Endodermal cell (in vitro differentiated cells): ENCODE measurements around the gene GPSM1. TPM values are rescaled to one million over a fixed set of nuclear protein-coding genes. Genes with fewer than 3 reads are reported as not detected.
"Not testable (repeated sequence)": the region's sequence is repeated elsewhere in the genome, so short reads cannot be mapped to it uniquely, and the experiment has no call there.

Experiments used
- DNase-seq: peaks from one replicate; pipeline ENCODE4 v3.0.0-alpha.2; 2017
- H3K27ac ChIP-seq: 2 replicates; pipeline ENCODE4 v1.5.1; 2013; ENCODE audit warnings: mild to moderate bottlenecking, low read depth, low read length, moderate library complexity
- H3K27me3 ChIP-seq: 2 replicates; pipeline ENCODE4 v1.6.1; 2013; ENCODE audit warnings: mild to moderate bottlenecking, low read length, moderate library complexity; ENCODE audit not compliant: insufficient read depth, control insufficient read depth, poor library complexity, severe bottlenecking
- H3K36me3 ChIP-seq: 2 replicates; pipeline ENCODE4 v1.7.0; 2013; ENCODE audit warnings: mild to moderate bottlenecking, low read length, moderate library complexity; ENCODE audit not compliant: control insufficient read depth, insufficient read depth
- H3K4me1 ChIP-seq: one replicate; pipeline ENCODE4 v1.7.0; 2013; ENCODE audit warnings: low read length; ENCODE audit not compliant: control insufficient read depth, insufficient read depth
- H3K4me3 ChIP-seq: 2 replicates; pipeline ENCODE4 v1.5.1; 2013; ENCODE audit warnings: mild to moderate bottlenecking, low read length, moderate library complexity
- H3K9ac ChIP-seq: 2 replicates; pipeline ENCODE4 v1.6.1; 2013; ENCODE audit warnings: mild to moderate bottlenecking, low read length, moderate library complexity; ENCODE audit not compliant: poor library complexity, severe bottlenecking; ENCODE audit errors: extremely low read depth
- H3K9me3 ChIP-seq: 2 replicates; pipeline ENCODE4 v1.6.1; 2013; ENCODE audit warnings: mild to moderate bottlenecking, low read length, moderate library complexity; ENCODE audit not compliant: control insufficient read depth
- H3K27ac Mint-ChIP-seq: 2 replicates; pipeline ENCODE4 v1.8.0; 2020; ENCODE audit warnings: mixed read lengths
- H3K27me3 Mint-ChIP-seq: 2 replicates; pipeline ENCODE4 v1.8.0; 2021; ENCODE audit warnings: mild to moderate bottlenecking, mixed read lengths; ENCODE audit not compliant: insufficient read depth
- H3K36me3 Mint-ChIP-seq: 2 replicates; pipeline ENCODE4 v1.8.0; 2020; ENCODE audit warnings: low read depth, mixed read lengths
- H3K4me1 Mint-ChIP-seq: 2 replicates; pipeline ENCODE4 v1.8.0; 2020; ENCODE audit warnings: mixed read lengths
- H3K4me3 Mint-ChIP-seq: 2 replicates; pipeline ENCODE4 v1.8.0; 2020; ENCODE audit warnings: mild to moderate bottlenecking, moderate library complexity, mixed read lengths
- H3K9me3 Mint-ChIP-seq: 2 replicates; pipeline ENCODE4 v1.8.0; 2020; ENCODE audit warnings: mild to moderate bottlenecking, mixed read lengths
- WGBS, 2 experiments: methylation state at CpG; one replicate each; pipeline versions ENCODE4 v1.1.5 to v1.1.7; 2013; ENCODE audit warnings: missing lambda C conversion rate in 2 of 2, mixed read lengths in 1 of 2; ENCODE audit not compliant: insufficient coverage in 1 of 2, insufficient read length in 1 of 2; 5-methylcytosine and 5-hydroxymethylcytosine counted together
- total RNA-seq, 2 donors: library from RNA; stranded (reverse); fragmentation: NEBNext Ultra II Directional in 1 of 2; extraction: Animal tissue kit (Norgen Biotek cat#: 25700) in 1 of 2; gene quantifications; 2 replicates in 1 of 2; 3 replicates in 1 of 2; pipeline ENCODE4 v1.2.1, GENCODE V29; 2021
- TF ChIP-seq, protein P1 (sequence below): fragments of 200-600 bp; sonication (generic); conservative IDR thresholded peaks from 2 replicates; pipeline ENCODE4 v1.5.0; 2021; ENCODE audit warnings: antibody characterized with exemption, mild to moderate bottlenecking

The GPSM1 gene
- total RNA-seq, 2 donors from 2014 or later, result 37.2 to 38.6 TPM

- WGBS, 2 experiments, result 94 to 96% methylated on average over 10 to 14 of the region's 14 CpGs
- Histone ChIP-seq H3K27ac (no peak overlapping the region), H3K4me3 (no peak overlapping the region), H3K27me3 (no peaks in the 10 kb centered on the region), H3K9me3 (no peaks in the 10 kb centered on the region), H3K36me3 (peaks cover 47% of the 10 kb centered on the region), H3K4me1 (no peaks in the 10 kb centered on the region), H3K9ac (no peak overlapping the region)
- Mint-ChIP-seq H3K4me3 (no peak overlapping the region), H3K27me3 (no peaks in the 10 kb centered on the region), H3K4me1 (peaks cover 11% of the 10 kb centered on the region), H3K36me3 (peaks cover 49% of the 10 kb centered on the region), H3K9me3 (no peaks in the 10 kb centered on the region), H3K27ac (no peak overlapping the region)
- no peak for DNase-seq
- TF ChIP-seq, protein P1, sequence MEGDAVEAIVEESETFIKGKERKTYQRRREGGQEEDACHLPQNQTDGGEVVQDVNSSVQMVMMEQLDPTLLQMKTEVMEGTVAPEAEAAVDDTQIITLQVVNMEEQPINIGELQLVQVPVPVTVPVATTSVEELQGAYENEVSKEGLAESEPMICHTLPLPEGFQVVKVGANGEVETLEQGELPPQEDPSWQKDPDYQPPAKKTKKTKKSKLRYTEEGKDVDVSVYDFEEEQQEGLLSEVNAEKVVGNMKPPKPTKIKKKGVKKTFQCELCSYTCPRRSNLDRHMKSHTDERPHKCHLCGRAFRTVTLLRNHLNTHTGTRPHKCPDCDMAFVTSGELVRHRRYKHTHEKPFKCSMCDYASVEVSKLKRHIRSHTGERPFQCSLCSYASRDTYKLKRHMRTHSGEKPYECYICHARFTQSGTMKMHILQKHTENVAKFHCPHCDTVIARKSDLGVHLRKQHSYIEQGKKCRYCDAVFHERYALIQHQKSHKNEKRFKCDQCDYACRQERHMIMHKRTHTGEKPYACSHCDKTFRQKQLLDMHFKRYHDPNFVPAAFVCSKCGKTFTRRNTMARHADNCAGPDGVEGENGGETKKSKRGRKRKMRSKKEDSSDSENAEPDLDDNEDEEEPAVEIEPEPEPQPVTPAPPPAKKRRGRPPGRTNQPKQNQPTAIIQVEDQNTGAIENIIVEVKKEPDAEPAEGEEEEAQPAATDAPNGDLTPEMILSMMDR, result no peak
These were observed 77.4 kb downstream of the GPSM1 start for GRCh38 chr9:136404801-136405136.

DNA sequence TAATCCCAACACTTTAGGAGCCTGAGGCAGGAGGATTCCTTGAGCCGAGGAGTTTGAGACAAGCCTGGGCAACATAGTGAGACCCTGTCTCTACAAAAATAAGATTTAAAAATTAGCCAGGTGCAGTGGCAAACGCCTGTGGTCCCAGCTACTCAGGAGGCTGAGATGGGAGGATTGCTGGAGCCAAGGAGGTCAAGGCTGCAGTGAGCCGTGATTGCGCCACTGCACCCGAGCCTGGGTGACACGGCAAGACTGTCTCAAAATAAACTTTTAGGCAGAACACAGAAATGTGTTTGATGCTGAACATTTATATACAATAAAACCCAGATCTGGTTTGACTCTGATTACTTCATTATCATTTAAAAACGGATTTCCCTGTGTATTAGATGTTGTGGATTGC lies 78.1 kb downstream of the GPSM1 start:
- H3K4me1 Mint-ChIP-seq, result peaks cover 12% of the 10 kb centered on the region
- Histone ChIP-seq H3K4me1 (no peaks in the 10 kb centered on the region), H3K9me3 (no peaks in the 10 kb centered on the region), H3K27me3 (no peaks in the 10 kb centered on the region), H3K9ac (no peak overlapping the region), H3K4me3 (no peak overlapping the region), H3K27ac (no peak overlapping the region), H3K36me3 (peaks cover 47% of the 10 kb centered on the region)
- no peak overlapping the region for H3K4me3 Mint-ChIP-seq
- H3K27ac Mint-ChIP-seq, result no peak overlapping the region
- peaks cover 49% of the 10 kb centered on the region for H3K36me3 Mint-ChIP-seq
- no peaks in the 10 kb centered on the region for H3K9me3 Mint-ChIP-seq
- TF ChIP-seq, protein P1, result no peak
- H3K27me3 Mint-ChIP-seq, result no peaks in the 10 kb centered on the region
- WGBS, 2 experiments, result 93 to 95% methylated on average over 6 to 7 of the region's 7 CpGs
- DNase-seq, result no peak

GRCh38 chr9:136405904-136406303 lies 78.6 kb downstream of the GPSM1 start:
- H3K9ac ChIP-seq, H3K4me3 Mint-ChIP-seq, H3K4me1 ChIP-seq, H3K27ac ChIP-seq, H3K27me3 ChIP-seq, H3K27ac Mint-ChIP-seq, DNase-seq, H3K9me3 ChIP-seq, H3K27me3 Mint-ChIP-seq, H3K4me3 ChIP-seq, H3K9me3 Mint-ChIP-seq: not testable (repeated sequence)
- WGBS, 2 experiments, result 92 to 96% methylated on average over 4 to 10 of the region's 10 CpGs
- H3K36me3 ChIP-seq, result peaks cover 47% of the 10 kb centered on the region
- peaks cover 49% of the 10 kb centered on the region for H3K36me3 Mint-ChIP-seq
- peaks cover 12% of the 10 kb centered on the region for H3K4me1 Mint-ChIP-seq

DNA sequence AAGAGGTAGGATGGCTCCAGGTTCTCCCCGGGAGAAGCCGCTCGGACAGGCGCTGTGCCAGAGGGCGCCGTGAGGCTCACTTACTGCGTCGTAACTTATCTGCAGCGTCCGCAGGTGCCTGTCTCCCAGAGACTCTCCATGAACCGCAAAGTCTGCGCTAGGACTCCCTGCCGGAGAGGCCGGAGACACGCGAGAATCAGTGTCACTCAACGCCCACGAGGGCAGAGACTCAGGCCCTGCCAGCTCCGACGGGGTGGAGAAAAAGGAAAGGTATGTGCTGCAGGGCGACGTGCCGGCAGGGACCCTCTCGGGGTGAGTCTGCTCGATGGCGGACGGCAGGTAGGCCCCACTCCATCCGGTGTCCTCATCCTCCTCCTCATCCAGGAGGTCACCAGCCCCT lies 79.7 kb downstream of the GPSM1 start:
- not testable (repeated sequence) for H3K9ac ChIP-seq, H3K9me3 Mint-ChIP-seq, H3K4me1 ChIP-seq, H3K9me3 ChIP-seq, H3K27ac ChIP-seq, H3K27me3 Mint-ChIP-seq, H3K4me3 Mint-ChIP-seq, H3K27ac Mint-ChIP-seq, H3K27me3 ChIP-seq, DNase-seq, H3K4me3 ChIP-seq
- Mint-ChIP-seq H3K36me3 (peaks cover 51% of the 10 kb centered on the region), H3K4me1 (peaks cover 20% of the 10 kb centered on the region)
- WGBS, 2 experiments, result 95 to 96% methylated on average over 19 to 28 of the region's 28 CpGs
- peaks cover 50% of the 10 kb centered on the region for H3K36me3 ChIP-seq
